GM10266 (cell line): ENCODE data around the gene HDAC5.
A peak's percentile ranks its signal among the peaks of the same experiment; 100 is the strongest.

Source experiments
- DNase-seq: peaks from one replicate; pipeline ENCODE4 v3.0.0; 2012; ENCODE audit errors: extremely low spot score
- TF ChIP-seq, protein P1 (sequence below): IDR thresholded peaks from 2 replicates; pipeline ENCODE4 v1.5.1; 2012; ENCODE audit warnings: mild to moderate bottlenecking, low read depth; ENCODE audit not compliant: control insufficient read depth, insufficient read depth; ENCODE audit errors: missing control alignments

HDAC5 gene

GRCh38 chr17:44113382-44113781 is 10.1 kb downstream of the HDAC5 start:
- DNase-seq = no peak
- TF ChIP-seq, protein P1, sequence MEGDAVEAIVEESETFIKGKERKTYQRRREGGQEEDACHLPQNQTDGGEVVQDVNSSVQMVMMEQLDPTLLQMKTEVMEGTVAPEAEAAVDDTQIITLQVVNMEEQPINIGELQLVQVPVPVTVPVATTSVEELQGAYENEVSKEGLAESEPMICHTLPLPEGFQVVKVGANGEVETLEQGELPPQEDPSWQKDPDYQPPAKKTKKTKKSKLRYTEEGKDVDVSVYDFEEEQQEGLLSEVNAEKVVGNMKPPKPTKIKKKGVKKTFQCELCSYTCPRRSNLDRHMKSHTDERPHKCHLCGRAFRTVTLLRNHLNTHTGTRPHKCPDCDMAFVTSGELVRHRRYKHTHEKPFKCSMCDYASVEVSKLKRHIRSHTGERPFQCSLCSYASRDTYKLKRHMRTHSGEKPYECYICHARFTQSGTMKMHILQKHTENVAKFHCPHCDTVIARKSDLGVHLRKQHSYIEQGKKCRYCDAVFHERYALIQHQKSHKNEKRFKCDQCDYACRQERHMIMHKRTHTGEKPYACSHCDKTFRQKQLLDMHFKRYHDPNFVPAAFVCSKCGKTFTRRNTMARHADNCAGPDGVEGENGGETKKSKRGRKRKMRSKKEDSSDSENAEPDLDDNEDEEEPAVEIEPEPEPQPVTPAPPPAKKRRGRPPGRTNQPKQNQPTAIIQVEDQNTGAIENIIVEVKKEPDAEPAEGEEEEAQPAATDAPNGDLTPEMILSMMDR = no peak

DNA sequence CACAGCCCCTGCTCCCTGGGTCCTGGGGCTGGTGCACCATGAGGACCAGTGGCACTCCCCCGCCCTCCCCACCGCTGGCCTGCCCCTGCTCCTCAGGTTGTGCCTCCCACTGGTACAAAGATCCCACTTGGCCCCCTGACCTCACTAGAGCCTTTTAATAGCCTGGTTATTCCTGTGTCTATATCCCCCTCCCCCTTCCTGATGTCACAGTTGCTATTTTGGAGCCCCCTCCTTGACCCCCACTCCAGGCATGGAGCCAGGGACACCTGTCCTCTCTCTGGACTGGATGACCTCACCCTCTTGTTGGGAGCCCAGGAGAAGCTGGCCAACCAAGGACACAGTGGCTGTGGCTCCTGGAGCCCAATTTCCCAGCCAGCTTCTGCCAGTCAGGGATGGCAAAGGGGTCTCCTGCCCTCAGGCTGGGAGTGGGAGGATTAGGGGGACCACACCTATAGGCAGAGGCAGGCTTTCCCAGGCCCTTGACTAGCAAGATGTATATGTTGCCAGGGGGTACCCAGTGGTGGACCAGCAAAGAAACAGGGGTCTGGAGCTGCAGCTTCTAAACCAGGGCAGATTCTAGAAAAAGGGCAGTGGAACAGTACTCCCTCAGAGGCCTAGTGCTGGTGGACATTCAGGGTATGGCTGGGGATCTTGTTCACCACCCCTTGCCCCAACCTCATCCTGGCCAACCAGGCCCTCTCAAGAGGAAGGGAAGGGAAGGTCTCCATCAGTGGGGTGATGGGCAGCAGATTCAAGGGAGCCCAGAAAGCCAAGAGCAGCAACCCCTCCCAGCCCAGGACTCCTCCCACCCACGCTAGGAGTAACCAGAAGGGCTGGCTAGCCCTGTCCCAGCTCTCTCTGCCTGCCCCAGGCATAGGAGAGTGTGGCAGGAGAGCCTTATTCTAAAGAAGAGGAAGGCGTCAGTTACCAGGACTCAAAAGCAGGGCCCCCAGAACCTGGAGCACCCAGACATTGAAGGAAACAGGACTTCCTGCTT is 10.9 kb downstream of the HDAC5 start:
- DNase-seq = peak; percentile 21
- TF ChIP-seq, protein P1 = no peak

DNA sequence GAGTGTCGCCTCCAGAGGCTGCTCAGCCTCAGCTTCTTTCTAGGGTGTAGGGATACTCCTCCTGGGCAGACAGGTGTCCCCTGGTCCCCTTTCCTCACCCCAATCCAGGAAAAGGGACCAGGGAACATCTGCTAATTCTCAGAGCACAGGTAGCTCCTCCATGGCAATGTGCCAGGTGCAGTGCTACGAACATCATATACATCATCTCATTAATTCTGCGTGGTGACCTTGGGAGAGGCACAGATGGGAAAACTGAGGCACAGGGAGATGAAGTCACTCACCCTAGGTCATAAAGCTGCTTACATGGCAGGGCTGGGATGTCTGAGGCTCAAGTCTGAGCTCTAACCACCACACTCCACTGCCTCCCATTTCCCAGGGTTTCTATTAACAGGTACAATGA is 11.7 kb downstream of the HDAC5 start:
- TF ChIP-seq, protein P1 = no peak
- no peak for DNase-seq

GRCh38 chr17:44110823-44111633 is 12.4 kb downstream of the HDAC5 start:
- DNase-seq = peak; percentile 81
- TF ChIP-seq, protein P1 = no peak

GRCh38 chr17:44110011-44110686 is 13.3 kb downstream of the HDAC5 start:
- no peak for DNase-seq
- TF ChIP-seq, protein P1 = no peak

DNA sequence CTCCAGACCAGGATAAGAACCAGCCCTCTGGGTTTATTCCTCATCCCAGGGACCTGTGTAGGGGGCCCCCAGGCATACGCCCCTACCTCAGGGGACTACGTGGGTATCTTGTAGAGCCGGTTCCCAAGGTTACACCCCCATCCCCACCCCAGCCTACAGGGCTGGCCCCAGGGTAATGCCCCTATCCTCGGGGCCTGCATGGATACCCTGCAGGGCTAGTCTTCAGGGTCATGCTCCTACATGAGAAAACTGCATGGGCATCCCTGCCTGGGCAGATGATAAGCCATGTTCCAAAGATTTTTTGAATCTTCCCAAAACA is 14.2 kb downstream of the HDAC5 start:
- TF ChIP-seq, protein P1 = no peak
- DNase-seq = no peak
